Measurements from ENCODE around the gene NUDT5. TPM values are rescaled to one million over a fixed set of nuclear protein-coding genes. Genes with fewer than 3 reads are reported as not detected.
"Not testable (repeated sequence)": the region's sequence is repeated elsewhere in the genome, so short reads cannot be mapped to it uniquely, and the experiment has no call there.

NUDT5 gene
- 72.3 and 109 TPM in 2 replicates for total RNA-seq (2014; rRNA removed; shearing (Covaris generic))

GRCh38 chr10:12195603-12196506 lies at the start of gene NUDT5, which contains the start of gene CDC123:
NUDT5 (minus strand) TSS chr10:12195891; CDS start chr10:12186291, 9,600 bp downstream.
CDC123 (plus strand) TSS chr10:12196188; CDS start chr10:12196246, 58 bp downstream.
- H3K36me3 ChIP-seq = peaks cover 45% of the 10 kb centered on the region
- peak within 1 kb of the TSS; percentile 59 for H3K4me3 ChIP-seq
- DNase-seq (ENCODE audit: low read depth in 1 of 2, low spot score in 2 of 2) = peak; percentile 83 to 96
- peaks cover 13% of the 10 kb centered on the region for H3K4me1 ChIP-seq (replicated peaks)
- no peaks in the 10 kb centered on the region for H3K27me3 ChIP-seq (replicated peaks)
- no peaks in the 10 kb centered on the region for H3K9me3 ChIP-seq (replicated peaks)
- peak within 1 kb of the TSS; percentile 82 for H3K27ac ChIP-seq

DNA sequence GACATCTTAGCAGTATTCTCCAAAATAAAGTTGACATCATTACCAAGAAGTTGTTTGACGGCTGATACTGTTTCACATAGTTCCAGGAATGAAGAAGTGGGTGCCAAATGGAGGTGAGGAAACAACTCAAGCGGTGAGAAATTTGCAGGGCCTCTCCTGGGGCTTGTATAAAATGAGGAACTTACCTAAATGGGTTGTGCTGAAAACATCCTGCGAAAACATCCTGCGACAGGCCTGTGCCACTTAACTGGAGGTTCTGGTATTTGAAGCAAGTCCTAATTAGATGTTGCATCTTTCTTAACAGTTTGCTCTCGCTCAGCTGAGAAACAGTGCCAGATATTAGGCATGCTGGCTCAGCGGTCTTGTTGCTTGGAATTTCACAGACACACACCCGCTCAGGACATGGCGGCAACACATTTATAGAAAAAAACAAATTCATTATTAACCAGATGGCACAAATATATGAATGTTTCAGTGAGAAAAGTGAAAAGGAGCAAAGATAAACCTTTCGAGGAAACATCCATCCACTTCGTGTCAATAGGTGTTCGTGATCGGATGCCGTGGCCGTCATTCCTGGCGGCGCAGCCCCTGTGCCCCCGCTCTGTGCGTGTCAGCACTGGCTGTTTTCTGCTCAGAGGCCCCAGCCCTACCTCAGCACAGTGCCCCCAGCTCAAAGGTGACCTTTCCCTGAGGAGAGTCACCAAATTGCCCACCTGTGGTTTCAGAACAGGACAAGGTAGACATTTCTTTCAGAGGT lies 48.4 kb upstream of the NUDT5 start:
- Histone ChIP-seq H3K27me3 (replicated peaks) (no peaks in the 10 kb centered on the region), H3K27ac (no peak overlapping the region), H3K36me3 (peaks cover 35% of the 10 kb centered on the region), H3K4me1 (replicated peaks) (no peaks in the 10 kb centered on the region), H3K4me3 (no peak overlapping the region), H3K9me3 (replicated peaks) (no peaks in the 10 kb centered on the region)
- DNase-seq (ENCODE audit: low read depth in 1 of 2, low spot score in 2 of 2) = no peak

GRCh38 chr10:12241810-12242529 lies 46.3 kb upstream of the NUDT5 start:
- Histone ChIP-seq H3K4me1 (replicated peaks) (no peaks in the 10 kb centered on the region), H3K27me3 (replicated peaks) (no peaks in the 10 kb centered on the region), H3K36me3 (peaks cover 49% of the 10 kb centered on the region), H3K4me3 (no peak overlapping the region), H3K27ac (no peak overlapping the region), H3K9me3 (replicated peaks) (no peaks in the 10 kb centered on the region)
- no peak for DNase-seq (ENCODE audit: low read depth in 1 of 2, low spot score in 2 of 2)

- H3K4me3 ChIP-seq = no peak overlapping the region
- no peaks in the 10 kb centered on the region for H3K9me3 ChIP-seq (replicated peaks)
- no peaks in the 10 kb centered on the region for H3K27me3 ChIP-seq (replicated peaks)
- H3K4me1 ChIP-seq (replicated peaks) = 0 out of 2 replicates have a peak, but pooled peaks cover 4% of the 10 kb centered on the region
- DNase-seq (ENCODE audit: low read depth in 1 of 2, low spot score in 2 of 2) = no peak
- peaks cover 54% of the 10 kb centered on the region for H3K36me3 ChIP-seq
- no peak overlapping the region for H3K27ac ChIP-seq
These were observed 43.1 kb upstream of the NUDT5 start for GRCh38 chr10:12238821-12239220.

GRCh38 chr10:12237265-12238220 lies 41.9 kb upstream of the NUDT5 start:
- H3K4me3 ChIP-seq = no peak overlapping the region
- H3K27me3 ChIP-seq (replicated peaks) = no peaks in the 10 kb centered on the region
- no peaks in the 10 kb centered on the region for H3K9me3 ChIP-seq (replicated peaks)
- peaks cover 60% of the 10 kb centered on the region for H3K36me3 ChIP-seq
- no peak for DNase-seq (ENCODE audit: low read depth in 1 of 2, low spot score in 2 of 2)
- no peak overlapping the region for H3K27ac ChIP-seq
- H3K4me1 ChIP-seq (replicated peaks) = 0 out of 2 replicates have a peak, but pooled peaks cover 4% of the 10 kb centered on the region

GRCh38 chr10:12235796-12236195 lies 40.1 kb upstream of the NUDT5 start:
- Histone ChIP-seq H3K9me3 (replicated peaks) (no peaks in the 10 kb centered on the region), H3K27me3 (replicated peaks) (no peaks in the 10 kb centered on the region), H3K27ac (no peak overlapping the region), H3K36me3 (peaks cover 67% of the 10 kb centered on the region), H3K4me3 (no peak overlapping the region), H3K4me1 (replicated peaks) (0 out of 2 replicates have a peak, but pooled peaks cover 4% of the 10 kb centered on the region)
- no peak for DNase-seq (ENCODE audit: low read depth in 1 of 2, low spot score in 2 of 2)

DNA sequence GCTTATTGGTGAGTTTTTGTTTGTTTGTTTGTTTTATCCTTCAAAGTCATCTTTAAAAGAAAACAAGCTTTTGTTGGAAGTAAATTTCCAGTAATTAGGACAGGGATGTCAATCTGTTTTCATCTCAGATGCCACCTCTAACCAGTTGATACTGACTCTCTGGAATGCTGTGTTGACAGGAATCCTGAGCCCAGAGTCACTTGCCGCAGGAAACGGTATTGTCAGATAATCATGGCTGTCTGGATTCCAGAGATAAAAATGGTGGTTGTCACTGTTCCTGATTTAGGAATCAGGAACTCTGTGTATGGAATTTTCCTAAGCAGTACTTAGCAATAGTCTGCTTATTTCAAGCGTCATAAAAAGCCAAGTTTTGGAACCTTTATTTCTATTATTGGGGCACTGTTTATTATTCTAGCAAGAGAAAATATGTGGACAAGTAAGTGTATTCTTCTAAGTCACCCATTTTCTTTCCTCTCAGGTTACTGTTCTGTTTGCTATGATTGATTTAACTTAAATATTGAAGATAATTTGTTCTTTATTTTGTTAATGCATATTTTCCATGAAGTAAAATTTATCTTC lies 39.5 kb upstream of the NUDT5 start:
- H3K4me3 ChIP-seq = no peak overlapping the region
- H3K27ac ChIP-seq = no peak overlapping the region
- DNase-seq (ENCODE audit: low read depth in 1 of 2, low spot score in 2 of 2) = peak in 1 of 2 experiments; percentile 10

DNA sequence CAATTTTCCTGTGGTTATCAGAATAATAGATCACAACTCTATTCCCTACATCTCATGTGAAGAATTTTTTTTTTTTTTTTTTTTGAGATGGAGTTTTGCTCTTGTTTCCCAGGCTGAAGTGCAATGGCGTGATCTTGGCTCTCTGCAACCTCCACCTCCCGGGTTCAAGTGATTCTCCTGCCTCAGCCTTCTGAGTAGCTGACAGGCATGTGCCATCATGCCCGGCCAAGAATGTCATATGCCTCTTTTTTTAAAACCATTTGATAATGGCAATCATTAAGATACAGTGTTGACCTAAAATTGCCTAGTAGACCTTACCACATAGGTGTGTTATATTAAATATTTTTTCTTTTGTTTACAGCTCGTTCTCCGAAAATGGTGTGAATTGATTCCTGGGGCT lies 39.0 kb upstream of the NUDT5 start:
- H3K4me3 ChIP-seq; DNase-seq (ENCODE audit: low read depth in 1 of 2, low spot score in 2 of 2); H3K27ac ChIP-seq; H3K4me1 ChIP-seq (replicated peaks); H3K9me3 ChIP-seq (replicated peaks); H3K27me3 ChIP-seq (replicated peaks): not testable (repeated sequence)
- peaks cover 68% of the 10 kb centered on the region for H3K36me3 ChIP-seq

More for the DNA sequence above, 39.5 kb upstream of the NUDT5 start:
- H3K9me3 ChIP-seq (replicated peaks) = no peaks in the 10 kb centered on the region
- H3K4me1 ChIP-seq (replicated peaks) = 0 out of 2 replicates have a peak, but pooled peaks cover 4% of the 10 kb centered on the region
- H3K27me3 ChIP-seq (replicated peaks) = no peaks in the 10 kb centered on the region
- peaks cover 69% of the 10 kb centered on the region for H3K36me3 ChIP-seq

- no peak overlapping the region for H3K27ac ChIP-seq
- no peak for DNase-seq (ENCODE audit: low read depth in 1 of 2, low spot score in 2 of 2)
- H3K4me3 ChIP-seq = no peak overlapping the region
- H3K9me3 ChIP-seq (replicated peaks) = no peaks in the 10 kb centered on the region
- peaks cover 57% of the 10 kb centered on the region for H3K36me3 ChIP-seq
- H3K4me1 ChIP-seq (replicated peaks) = no peaks in the 10 kb centered on the region
- H3K27me3 ChIP-seq (replicated peaks) = no peaks in the 10 kb centered on the region
These were observed 33.2 kb upstream of the NUDT5 start for GRCh38 chr10:12228851-12229250.

DNA sequence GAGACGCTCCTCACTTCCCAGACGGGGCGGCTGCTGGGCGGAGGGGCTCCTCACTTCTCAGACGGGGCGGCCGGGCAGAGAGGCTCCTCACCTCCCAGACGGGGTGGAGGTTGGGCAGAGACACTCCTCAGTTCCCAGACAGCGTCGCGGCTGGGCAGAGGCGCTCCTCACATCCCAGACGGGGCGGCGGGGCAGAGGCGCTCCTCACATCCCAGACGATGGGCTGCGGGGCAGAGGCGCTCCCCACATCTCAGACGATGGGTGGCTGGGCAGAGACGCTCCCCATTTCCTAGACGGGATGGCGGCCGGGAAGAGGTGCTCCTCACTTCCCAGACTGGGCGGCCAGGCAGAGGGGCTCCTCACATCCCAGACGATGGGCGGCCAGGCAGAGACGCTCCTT lies 30.7 kb upstream of the NUDT5 start:
- H3K4me3 ChIP-seq; H3K27me3 ChIP-seq (replicated peaks); H3K4me1 ChIP-seq (replicated peaks); DNase-seq (ENCODE audit: low read depth in 1 of 2, low spot score in 2 of 2); H3K27ac ChIP-seq; H3K9me3 ChIP-seq (replicated peaks): not testable (repeated sequence)
- peaks cover 51% of the 10 kb centered on the region for H3K36me3 ChIP-seq

GRCh38 chr10:12225444-12225843 lies 29.8 kb upstream of the NUDT5 start:
- H3K36me3 ChIP-seq = peaks cover 48% of the 10 kb centered on the region
- no peak overlapping the region for H3K4me3 ChIP-seq
- DNase-seq (ENCODE audit: low read depth in 1 of 2, low spot score in 2 of 2) = no peak
- no peak overlapping the region for H3K27ac ChIP-seq
- H3K27me3 ChIP-seq (replicated peaks) = no peaks in the 10 kb centered on the region
- H3K9me3 ChIP-seq (replicated peaks) = no peaks in the 10 kb centered on the region
- peaks cover 7% of the 10 kb centered on the region; the same call in 1 of the 2 replicates for H3K4me1 ChIP-seq (replicated peaks)
